H54 (cell line): ENCODE measurements around the gene IMMP1L.
A peak's percentile ranks its signal among the peaks of the same experiment; 100 is the strongest.

Source experiments
- DNase-seq: peaks from one replicate; pipeline ENCODE4 v3.0.0; 2011; ENCODE audit warnings: low spot score, mixed read lengths; ENCODE audit not compliant: insufficient read length
- FAIRE-seq: peaks from 3 replicates; lab custom pipeline; 2011; peaks lifted over from hg19 to GRCh38; lab: Jason Lieb, UNC
- POLR2A ChIP-seq: IDR thresholded peaks from 2 replicates; pipeline ENCODE4 v1.6.1; 2011; ENCODE audit warnings: low read depth, mild to moderate bottlenecking, low read length

The IMMP1L gene

DNA sequence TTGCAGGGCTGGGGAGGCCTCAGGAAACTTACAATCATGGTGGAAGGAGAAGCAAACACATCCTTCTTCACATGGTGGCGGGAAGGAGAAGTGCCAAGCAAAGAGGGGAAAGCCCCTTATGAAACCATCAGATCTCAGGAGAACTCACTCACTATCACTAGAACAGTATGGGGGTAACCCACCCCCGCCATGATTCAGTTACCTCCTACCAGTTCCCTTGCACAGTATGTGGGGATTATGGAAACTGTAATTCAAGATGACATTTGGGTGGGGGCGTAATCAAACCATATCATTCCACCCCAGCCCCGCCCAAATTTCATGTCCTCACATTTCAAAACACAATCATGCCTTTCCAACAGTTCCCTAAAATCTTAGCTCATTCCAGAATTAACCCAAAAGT is 16.2 kb downstream of the IMMP1L start:
- DNase-seq (no peak), FAIRE-seq (no peak)
- TF ChIP-seq POLR2A = no peak

DNA sequence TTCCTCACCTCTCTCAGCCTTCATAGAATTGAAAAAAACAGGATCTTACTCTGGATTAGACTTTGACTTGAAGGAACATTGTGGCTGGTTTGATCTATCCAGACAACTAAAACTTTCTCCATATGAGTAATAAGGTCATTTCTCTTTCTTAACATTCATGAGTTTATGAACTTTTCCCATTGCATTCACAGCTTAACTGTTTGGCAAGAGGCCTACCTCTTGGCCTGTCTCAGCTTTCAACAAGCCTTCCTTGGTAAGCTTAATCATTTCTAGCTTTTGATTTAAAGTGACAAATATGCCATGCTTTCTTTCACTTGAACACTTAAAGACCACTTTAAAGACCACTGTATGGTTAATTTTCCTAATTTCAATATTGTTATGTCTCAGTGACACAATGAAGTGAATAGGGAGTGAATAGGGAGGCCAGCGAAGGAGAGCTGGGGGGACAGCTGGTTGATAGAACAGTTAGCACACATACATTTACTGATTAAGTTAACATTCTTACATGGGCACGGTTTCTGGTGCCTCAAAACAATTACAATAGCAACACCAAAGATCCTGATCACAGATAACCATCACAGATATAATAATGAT is 17.0 kb downstream of the IMMP1L start:
- DNase-seq (no peak), FAIRE-seq (no peak)
- no peak for TF ChIP-seq POLR2A

DNA sequence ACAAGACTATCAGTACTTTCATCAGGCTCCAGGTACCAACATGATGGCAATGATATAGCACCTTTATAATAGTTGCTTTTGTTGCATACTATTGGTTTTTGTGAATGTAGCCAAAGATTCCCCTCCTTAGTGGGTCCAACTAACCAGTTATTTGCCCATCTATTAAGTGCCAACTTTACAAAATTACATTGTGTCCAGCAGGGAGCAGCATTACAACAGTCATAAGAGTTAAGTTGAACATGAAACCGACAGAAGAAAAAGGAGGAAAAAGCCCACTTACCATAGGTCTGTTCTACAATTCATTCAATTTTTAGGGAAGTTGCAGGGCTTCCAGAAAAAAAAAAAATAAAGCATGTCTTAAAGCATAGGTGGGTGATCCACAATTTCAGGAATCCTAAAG is 21.6 kb downstream of the IMMP1L start:
- FAIRE-seq = peak; percentile 58
- no peak for TF ChIP-seq POLR2A
- no peak for DNase-seq

DNA sequence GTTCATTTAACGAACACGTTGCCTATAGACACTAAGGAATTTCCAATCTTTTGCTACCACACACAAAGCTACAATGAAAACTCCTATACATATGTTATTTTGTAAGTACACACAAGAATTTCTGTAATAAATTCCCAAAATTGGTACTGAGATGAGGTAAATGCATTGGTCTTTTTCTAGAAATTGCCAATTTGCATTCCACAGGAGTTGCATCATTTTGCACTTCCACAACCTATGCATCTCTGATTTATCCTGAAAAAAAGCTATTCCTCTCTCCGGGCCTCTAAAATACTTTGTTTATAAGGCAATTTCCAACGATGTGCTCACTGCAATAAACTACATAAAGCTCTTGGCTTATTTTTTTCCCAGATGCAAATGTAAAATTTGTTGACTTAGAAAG is 24.9 kb downstream of the IMMP1L start:
- no peak for FAIRE-seq

DNA sequence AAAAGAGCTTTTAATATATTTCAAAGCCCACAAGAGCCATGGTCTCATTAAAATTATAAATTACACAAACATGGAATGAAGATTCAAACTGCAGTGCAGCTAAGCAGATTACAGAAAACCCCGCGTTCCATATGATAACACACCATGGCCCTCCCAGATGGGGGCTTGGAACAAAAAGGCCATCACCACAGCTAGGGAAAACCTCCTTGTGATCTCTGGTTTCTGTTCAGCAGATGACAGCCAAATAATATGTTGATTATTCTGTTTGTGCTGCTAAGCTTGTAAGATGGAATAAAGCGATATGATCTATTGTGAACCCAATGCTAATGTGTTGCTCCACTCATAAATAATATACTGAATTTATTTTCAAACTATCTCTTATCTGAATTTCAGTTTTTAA is 28.5 kb downstream of the IMMP1L start:
- FAIRE-seq = no peak
- TF ChIP-seq POLR2A = no peak

More for the DNA sequence above, 24.9 kb downstream of the IMMP1L start:
- TF ChIP-seq POLR2A = no peak
- no peak for DNase-seq

DNA sequence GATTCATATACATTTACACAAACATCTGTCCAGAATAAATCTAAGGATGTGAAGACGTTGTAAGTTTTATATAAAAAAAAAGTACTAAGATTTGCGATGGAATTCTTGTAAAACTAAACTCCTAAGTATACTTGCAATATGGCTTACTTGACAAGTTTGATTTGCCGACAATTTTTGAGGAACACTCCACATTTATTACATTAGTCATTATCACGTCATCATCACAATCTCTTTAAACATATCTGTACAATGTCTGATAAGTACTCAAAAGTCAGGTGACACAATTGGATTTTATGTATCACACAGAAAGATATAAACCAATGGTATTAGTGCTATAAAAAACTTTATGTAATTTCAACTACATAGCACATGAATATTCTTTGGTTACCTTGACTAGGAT is 30.4 kb downstream of the IMMP1L start:
- TF ChIP-seq POLR2A = no peak
- no peak for DNase-seq
- FAIRE-seq = no peak

More for the DNA sequence above, 28.5 kb downstream of the IMMP1L start:
- no peak for DNase-seq

DNA sequence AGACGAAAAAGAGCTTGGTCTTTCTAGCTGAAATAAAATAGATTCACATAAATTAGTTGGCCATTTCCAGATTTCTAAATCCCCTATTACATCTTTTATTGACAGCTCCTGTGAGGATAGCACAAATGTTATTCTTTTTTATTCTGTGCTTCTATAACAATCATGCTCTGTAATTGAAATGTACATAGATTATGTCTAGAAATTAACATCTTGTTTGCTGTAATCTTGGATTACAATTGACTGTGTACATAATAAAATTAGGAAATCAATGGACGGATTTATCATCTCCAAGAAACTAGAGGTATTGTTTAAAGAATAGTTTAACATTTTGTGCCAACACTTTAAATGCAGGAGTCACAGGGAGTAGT is 31.2 kb downstream of the IMMP1L start:
- TF ChIP-seq POLR2A = no peak
- FAIRE-seq (no peak), DNase-seq (no peak)

DNA sequence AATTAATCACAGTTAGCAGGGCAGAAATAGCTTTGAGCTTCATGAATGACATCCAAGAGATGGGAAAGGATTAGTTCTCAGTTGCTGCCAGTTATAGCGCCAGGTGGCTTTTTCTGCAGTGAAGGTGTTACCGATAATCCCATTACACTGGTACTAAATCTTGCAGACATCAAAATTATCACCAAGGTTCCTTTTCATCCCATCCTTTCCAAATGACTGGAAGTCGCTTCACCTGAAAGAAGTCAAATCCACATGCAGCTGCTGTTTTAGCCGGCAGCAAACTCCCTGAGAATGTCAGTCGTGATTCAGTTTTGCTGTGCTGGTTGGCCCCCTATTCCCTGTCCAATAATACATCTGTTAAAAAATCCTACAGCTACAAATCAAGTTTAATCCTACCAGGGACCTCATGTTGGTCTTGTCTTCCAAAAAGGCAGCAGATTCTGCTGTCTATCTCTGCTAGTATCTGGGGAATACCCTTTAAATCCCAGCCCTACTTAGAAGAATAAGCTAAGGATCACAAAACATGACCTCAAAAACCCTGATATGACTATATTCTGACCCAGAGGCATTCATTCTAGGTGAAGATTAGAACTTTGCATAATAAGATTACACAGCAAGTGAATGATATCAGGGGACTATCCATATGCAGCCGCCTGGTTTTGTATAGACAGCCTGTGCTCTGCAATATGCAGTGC is 31.7 kb downstream of the IMMP1L start:
- DNase-seq (no peak), FAIRE-seq (no peak)
- TF ChIP-seq POLR2A = no peak

DNA sequence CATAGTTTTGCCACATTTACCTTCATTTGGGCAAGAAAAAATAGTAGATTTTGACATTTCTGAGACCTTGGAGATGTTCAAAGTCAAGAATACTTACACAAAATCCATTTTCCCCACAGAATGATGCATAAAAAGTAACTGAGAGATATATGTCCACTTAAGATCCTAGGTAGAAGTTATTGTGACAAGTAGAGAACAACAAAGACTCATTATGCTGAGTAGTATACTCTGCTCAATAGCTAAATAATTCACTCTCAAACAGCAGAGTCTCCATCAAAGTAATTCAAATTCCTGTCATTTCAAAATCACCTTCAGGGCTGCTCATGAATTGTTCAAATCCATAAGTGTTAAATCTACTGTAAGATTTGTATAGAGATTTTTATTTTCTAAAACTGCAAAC is 35.3 kb downstream of the IMMP1L start:
- no peak for FAIRE-seq
- no peak for DNase-seq
- no peak for TF ChIP-seq POLR2A

DNA sequence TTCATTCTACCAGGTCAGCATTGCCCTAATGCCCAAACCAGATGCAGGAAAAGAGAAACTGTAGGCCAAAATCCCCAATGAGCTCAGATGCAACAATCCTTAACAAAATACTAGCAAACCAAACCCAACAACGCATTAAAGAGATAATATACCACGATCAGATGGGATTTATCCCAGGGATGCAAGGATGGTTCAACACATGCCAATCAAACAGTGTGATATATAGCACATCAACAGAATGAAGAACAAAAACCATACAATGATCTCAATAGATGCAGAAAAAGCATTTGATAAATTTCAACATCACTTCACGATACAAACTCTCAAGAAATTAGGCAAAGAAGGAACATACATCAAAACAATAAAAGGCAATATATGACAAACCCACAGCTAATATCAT is 45.0 kb downstream of the IMMP1L start:
- DNase-seq (no peak), FAIRE-seq (no peak)
- no peak for TF ChIP-seq POLR2A

DNA sequence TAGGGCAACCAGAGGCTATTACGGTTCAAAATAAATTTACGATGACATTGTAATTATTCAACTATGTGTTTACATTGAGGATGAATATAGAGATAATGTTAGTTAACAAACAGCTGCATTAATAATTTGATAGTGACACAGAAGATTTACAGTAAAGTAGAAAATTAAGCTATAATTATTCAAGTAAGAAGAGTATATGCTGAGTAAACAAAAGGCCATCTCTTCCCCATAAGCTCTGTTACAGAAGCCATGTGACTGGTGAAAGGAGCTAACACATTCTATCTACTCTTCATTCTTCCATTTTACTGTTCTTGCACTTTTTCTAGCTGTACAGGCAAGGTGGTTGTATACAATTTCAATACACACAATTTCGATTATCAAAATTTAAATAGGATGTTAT is 54.2 kb downstream of the IMMP1L start:
- TF ChIP-seq POLR2A = no peak
- no peak for FAIRE-seq
- no peak for DNase-seq

DNA sequence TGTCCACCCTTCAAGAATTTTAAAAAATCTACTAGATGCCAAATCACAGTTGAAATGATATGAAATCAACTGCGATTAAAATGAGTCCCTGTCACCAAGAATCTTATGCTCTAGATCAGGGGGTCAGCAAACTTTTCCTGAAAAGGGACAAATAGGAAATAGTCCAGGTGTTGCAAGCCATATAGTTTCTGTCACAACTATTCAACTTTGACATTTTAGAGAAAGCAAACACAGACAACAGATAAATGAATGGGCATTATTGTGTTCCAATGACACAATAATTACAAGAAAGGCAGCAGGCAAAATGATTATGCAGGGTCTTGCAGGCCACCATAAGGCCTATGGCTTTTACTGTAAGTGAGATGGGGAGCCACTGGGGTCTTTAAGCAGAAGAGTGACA is 58.6 kb downstream of the IMMP1L start:
- FAIRE-seq (no peak), DNase-seq (no peak)
- TF ChIP-seq POLR2A = no peak

DNA sequence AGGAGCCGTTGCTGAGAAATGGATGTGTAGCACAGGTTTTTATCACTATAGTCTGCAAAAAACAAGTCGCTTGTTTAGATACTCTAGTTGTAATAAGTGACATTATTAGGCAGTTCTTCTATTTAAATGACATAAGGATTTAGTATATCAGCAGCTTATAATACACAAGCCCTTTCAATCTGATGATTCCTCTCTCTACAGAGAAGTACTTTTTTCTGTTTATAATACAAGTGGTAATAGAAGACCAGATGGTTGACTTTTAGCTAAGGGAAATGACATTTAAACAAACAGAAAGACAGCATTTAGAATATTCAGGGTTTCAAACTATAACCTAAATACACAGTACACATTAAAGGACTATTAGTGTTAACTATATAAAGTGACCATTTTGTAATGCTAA is 60.4 kb downstream of the IMMP1L start:
- FAIRE-seq = peak; percentile 23
- DNase-seq = no peak
- no peak for TF ChIP-seq POLR2A

DNA sequence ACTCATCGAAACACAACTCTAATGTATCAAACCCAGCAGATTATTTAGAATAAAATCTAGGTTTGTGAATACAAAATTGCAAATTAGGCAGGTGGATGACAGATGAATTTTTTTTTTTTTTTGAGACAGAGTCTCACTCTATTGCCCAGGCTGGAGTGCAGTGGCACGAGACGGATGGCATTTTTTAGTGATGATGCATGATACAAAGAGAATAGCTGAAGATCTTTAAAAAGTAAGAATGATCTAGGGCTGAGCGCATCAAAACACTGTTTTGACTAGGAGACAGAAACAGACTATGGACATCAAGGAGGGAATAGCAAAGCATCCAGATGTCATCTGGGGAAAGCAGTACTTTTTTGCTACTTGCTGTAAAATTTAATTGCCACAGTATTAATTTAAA is 63.8 kb downstream of the IMMP1L start:
- no peak for TF ChIP-seq POLR2A
- FAIRE-seq = no peak
- no peak for DNase-seq

DNA sequence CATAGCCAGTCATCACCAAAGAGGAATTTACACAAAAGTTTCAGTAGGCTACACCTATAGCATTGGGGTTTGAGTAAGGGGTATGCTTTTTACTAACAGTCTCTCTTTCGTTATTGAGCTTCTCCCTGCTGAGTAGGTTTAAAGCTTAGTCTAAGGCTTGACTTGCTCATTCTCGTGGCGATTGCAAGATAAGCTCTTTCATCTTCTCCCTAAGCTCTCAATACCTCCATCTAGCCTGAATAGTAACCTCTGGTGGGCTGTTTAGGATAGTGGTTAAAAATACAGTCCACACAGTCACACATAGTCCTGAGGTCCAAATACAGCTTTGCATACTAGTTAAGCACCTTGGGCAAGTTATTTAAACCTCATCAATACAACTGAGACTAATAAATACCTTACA is 65.6 kb downstream of the IMMP1L start:
- DNase-seq = no peak
- TF ChIP-seq POLR2A = no peak
- no peak for FAIRE-seq
